Measurements from ENCODE around the gene RAB12.

The RAB12 gene

GRCh38 chr18:8673256-8674209, 64.3 kb downstream of the RAB12 start:
- no peak for FAIRE-seq
- no peak for DNase-seq (ENCODE audit: extremely low spot score, insufficient read length, low read depth)

DNA sequence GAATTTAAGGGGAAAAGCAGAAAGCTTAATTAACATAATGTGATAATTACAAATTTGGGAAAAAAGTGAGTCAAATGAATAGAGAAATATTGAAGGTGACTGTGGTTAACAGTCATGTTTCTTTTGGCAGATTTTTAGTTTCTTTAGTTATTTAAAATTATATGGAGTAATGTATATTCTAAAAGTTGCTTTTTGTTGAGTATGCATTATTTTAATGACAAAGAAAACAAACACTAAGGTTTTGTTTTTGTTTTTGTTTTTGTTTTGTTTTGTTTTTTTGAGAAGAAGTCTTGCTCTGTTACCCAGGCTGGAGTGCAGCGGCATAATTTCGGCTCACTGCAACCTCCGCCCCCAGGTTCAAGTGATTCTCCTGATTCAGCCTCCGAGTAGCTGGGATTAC, 65.8 kb downstream of the RAB12 start:
- DNase-seq (ENCODE audit: extremely low spot score, insufficient read length, low read depth) (no peak), FAIRE-seq (no peak)

DNA sequence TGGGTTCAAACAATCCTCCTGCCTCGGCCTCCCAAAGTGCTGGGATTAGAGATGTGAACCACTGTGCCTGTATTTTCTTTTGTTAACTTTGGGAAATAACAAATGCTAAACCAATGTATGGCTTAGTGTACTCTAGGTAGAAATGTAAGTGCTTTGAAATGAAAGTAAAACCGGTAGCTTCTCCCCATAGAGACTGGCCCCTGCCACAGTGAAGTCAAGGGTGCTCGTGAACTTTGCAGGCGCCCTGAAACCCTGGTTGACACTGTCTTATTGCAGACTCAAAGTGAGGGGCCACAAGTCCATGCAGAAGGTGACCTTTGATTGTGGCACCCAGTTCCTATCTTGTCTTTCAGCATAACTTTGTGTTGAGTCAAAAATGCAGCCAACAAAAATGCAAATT, 72.0 kb downstream of the RAB12 start:
- no peak for DNase-seq (ENCODE audit: extremely low spot score, insufficient read length, low read depth)
- no peak for FAIRE-seq

DNA sequence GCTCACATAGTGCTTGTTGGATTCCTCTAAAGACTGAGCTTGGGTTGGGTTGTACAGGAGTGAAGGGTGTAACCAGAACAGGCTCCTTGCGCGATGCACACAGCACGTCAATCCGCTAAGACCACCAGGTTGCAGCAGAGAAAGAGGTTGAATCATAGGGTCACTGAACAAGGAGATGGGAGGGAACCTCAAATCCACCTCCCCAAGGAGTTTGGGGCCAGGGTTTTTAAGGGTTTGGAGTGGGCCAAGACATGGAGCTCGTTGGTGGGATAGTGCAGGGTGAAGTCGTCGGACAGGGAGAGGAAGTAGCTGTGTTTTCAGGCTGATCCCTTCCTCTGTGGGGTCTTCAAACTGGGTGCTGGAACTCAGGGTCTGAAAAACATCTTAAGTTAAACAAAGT, 75.3 kb downstream of the RAB12 start:
- DNase-seq (ENCODE audit: extremely low spot score, insufficient read length, low read depth) (no peak), FAIRE-seq (no peak)

DNA sequence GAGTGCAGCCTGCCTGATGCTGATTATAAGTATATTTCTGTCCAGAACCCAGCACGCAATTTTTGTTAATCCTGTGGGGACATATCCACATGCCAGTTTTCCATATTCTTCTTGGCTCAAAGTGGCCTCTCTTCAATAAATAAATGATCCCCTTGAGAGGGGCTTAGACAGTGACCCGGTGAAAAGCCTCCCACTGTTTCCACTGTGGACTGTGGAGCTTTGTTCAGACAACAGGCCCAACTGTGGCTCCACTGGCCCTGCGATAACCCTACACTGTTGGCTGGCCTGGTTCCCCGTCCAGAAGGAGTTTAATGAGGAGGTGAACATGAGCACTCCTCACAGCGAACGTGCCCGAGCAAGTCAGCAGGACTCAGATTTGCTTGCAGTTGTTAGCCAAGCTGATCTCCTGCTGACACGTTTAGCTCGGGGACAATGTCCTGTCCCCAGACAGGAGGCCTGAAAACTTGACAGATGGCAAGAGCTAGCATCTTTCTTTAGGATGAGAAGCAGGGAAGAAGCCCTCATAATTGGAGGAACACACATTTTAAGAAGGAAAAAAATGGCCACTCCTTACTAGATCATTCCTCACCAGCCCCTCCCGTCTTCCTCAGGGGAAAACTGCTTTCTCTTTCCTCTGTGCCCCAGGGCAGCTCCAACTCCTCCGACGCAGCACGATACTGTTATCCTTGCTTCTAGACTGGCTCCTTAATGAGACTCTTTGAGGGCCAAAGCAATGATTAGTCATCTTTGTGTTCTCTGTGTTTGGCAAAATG, 76.1 kb downstream of the RAB12 start:
- DNase-seq (ENCODE audit: extremely low spot score, insufficient read length, low read depth) (no peak), FAIRE-seq (no peak)

- FAIRE-seq: no peak
Observed at GRCh38 chr18:8685914-8686216, 76.6 kb downstream of the RAB12 start.

GRCh38 chr18:8686611-8687010, 77.4 kb downstream of the RAB12 start:
- FAIRE-seq (no peak), DNase-seq (ENCODE audit: extremely low spot score, insufficient read length, low read depth) (no peak)

More at GRCh38 chr18:8685914-8686216, 76.6 kb downstream of the RAB12 start:
- DNase-seq (ENCODE audit: extremely low spot score, insufficient read length, low read depth): no peak

DNA sequence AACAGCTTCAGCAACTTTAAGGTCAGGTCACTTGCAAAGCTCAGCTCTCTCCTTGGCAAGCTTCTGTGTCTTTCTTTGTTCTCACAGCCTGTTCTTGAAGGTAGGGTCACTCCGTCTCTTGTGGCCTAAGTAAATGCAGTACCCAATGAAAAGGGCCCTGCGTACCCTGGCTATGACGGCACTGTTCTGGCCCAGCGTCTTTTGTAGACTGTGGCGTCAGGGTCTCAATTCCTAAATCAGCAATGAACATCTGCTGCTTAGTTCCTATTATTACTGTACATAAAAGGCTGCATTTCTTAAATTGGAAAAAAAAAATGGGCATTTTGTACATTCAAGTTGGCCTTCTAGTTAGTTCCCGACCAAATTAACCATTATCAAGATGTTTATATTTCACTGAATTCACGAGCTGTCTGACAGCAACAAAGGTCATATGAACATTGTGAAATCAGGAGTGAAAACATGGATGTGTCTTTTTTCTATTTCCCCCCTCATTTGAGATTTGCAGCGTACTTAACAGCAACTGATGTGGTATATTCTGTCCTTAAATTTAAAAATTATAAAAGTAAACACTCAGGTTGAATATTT, 79.1 kb downstream of the RAB12 start:
- DNase-seq (ENCODE audit: extremely low spot score, insufficient read length, low read depth) (no peak), FAIRE-seq (no peak)

- no peak for FAIRE-seq
- DNase-seq (ENCODE audit: extremely low spot score, insufficient read length, low read depth): no peak
Observed at GRCh38 chr18:8688816-8689215, 79.6 kb downstream of the RAB12 start.
